Central memory CD8-positive, alpha-beta T cell (primary cell): ENCODE measurements around the gene COL18A1.

Experiments used
- ATAC-seq: fragments of 150-1000 bp; cut with Tn5 transposase; replicated peaks from 2 replicates; pipeline ENCODE4 v1.10.0; 2022; ENCODE audit warnings: mild to moderate bottlenecking, moderate FRiP score, moderate number of reproducible peaks; ENCODE audit not compliant: poor library complexity, severe bottlenecking; ENCODE audit errors: extremely low read depth
- DNase-seq, 2 donors: peaks; one replicate each; pipeline ENCODE4 v3.0.0; 2021; ENCODE audit warnings: low spot score in 2 of 2
- H3K27ac Mint-ChIP-seq: one replicate; pipeline ENCODE4 v1.8.0; 2022; ENCODE audit warnings: low read depth, mild to moderate bottlenecking, moderate library complexity, mixed read lengths
- H3K27me3 Mint-ChIP-seq: one replicate; pipeline ENCODE4 v1.8.0; 2022; ENCODE audit warnings: mixed read lengths
- H3K36me3 Mint-ChIP-seq: one replicate; pipeline ENCODE4 v1.8.0; 2022; ENCODE audit warnings: mild to moderate bottlenecking, moderate library complexity, mixed read lengths; ENCODE audit not compliant: insufficient read depth
- H3K4me1 Mint-ChIP-seq: one replicate; pipeline ENCODE4 v1.8.0; 2022; ENCODE audit warnings: mixed read lengths
- H3K4me3 Mint-ChIP-seq: one replicate; pipeline ENCODE4 v1.8.0; 2022; ENCODE audit warnings: mild to moderate bottlenecking, moderate library complexity, mixed read lengths
- H3K9me3 Mint-ChIP-seq: one replicate; pipeline ENCODE4 v1.8.0; 2022; ENCODE audit warnings: mixed read lengths

Gene COL18A1

GRCh38 chr21:45455674-45456583, 51.0 kb downstream of the COL18A1 start:
- ATAC-seq, result no peak
- Mint-ChIP-seq H3K4me1 (no peaks in the 10 kb centered on the region), H3K4me3 (no peak overlapping the region), H3K27me3 (peaks cover 11% of the 10 kb centered on the region), H3K36me3 (no peaks in the 10 kb centered on the region), H3K9me3 (no peaks in the 10 kb centered on the region), H3K27ac (no peak overlapping the region)
- no peak for DNase-seq

- no peaks in the 10 kb centered on the region for H3K36me3 Mint-ChIP-seq
These were observed 51.7 kb downstream of the COL18A1 start for GRCh38 chr21:45456584-45457160.

GRCh38 chr21:45457161-45457831, 52.3 kb downstream of the COL18A1 start:
- ATAC-seq, result no peak

More at GRCh38 chr21:45456584-45457160, 51.7 kb downstream of the COL18A1 start:
- Mint-ChIP-seq H3K27me3 (peaks cover 18% of the 10 kb centered on the region), H3K27ac (no peak overlapping the region), H3K4me1 (no peaks in the 10 kb centered on the region), H3K4me3 (no peak overlapping the region), H3K9me3 (no peaks in the 10 kb centered on the region)
- DNase-seq (no peak), ATAC-seq (no peak)

GRCh38 chr21:45457832-45458172, 52.8 kb downstream of the COL18A1 start:
- peaks cover 29% of the 10 kb centered on the region for H3K27me3 Mint-ChIP-seq
- H3K4me3 Mint-ChIP-seq, result no peak overlapping the region
- no peaks in the 10 kb centered on the region for H3K4me1 Mint-ChIP-seq
- DNase-seq (no peak), ATAC-seq (no peak)
- H3K36me3 Mint-ChIP-seq, result no peaks in the 10 kb centered on the region
- H3K27ac Mint-ChIP-seq, result no peak overlapping the region
- H3K9me3 Mint-ChIP-seq, result no peaks in the 10 kb centered on the region

More at GRCh38 chr21:45457161-45457831, 52.3 kb downstream of the COL18A1 start:
- Mint-ChIP-seq H3K27me3 (peaks cover 24% of the 10 kb centered on the region), H3K36me3 (no peaks in the 10 kb centered on the region), H3K4me1 (no peaks in the 10 kb centered on the region), H3K27ac (no peak overlapping the region), H3K9me3 (no peaks in the 10 kb centered on the region), H3K4me3 (no peak overlapping the region)
- DNase-seq, result no peak

GRCh38 chr21:45458281-45459170, 53.6 kb downstream of the COL18A1 start:
- H3K4me1 Mint-ChIP-seq, result no peaks in the 10 kb centered on the region
- H3K4me3 Mint-ChIP-seq, result no peak overlapping the region
- H3K27ac Mint-ChIP-seq, result no peak overlapping the region
- no peaks in the 10 kb centered on the region for H3K9me3 Mint-ChIP-seq
- no peak for ATAC-seq
- peaks cover 35% of the 10 kb centered on the region for H3K27me3 Mint-ChIP-seq
- H3K36me3 Mint-ChIP-seq, result no peaks in the 10 kb centered on the region
- no peak for DNase-seq

- Mint-ChIP-seq H3K36me3 (no peaks in the 10 kb centered on the region), H3K4me3 (no peak overlapping the region), H3K4me1 (no peaks in the 10 kb centered on the region), H3K27ac (no peak overlapping the region), H3K27me3 (peaks cover 44% of the 10 kb centered on the region), H3K9me3 (no peaks in the 10 kb centered on the region)
- ATAC-seq, result no peak
- no peak for DNase-seq
These were observed 54.4 kb downstream of the COL18A1 start for GRCh38 chr21:45459171-45460010.

GRCh38 chr21:45460011-45460565, 55.1 kb downstream of the COL18A1 start:
- no peak overlapping the region for H3K4me3 Mint-ChIP-seq
- H3K9me3 Mint-ChIP-seq, result no peaks in the 10 kb centered on the region
- H3K4me1 Mint-ChIP-seq, result no peaks in the 10 kb centered on the region
- no peaks in the 10 kb centered on the region for H3K36me3 Mint-ChIP-seq
- H3K27me3 Mint-ChIP-seq, result peaks cover 51% of the 10 kb centered on the region
- H3K27ac Mint-ChIP-seq, result no peak overlapping the region
- ATAC-seq, result no peak
- DNase-seq, result no peak

GRCh38 chr21:45460611-45461368, 55.8 kb downstream of the COL18A1 start:
- Mint-ChIP-seq H3K9me3 (no peaks in the 10 kb centered on the region), H3K36me3 (no peaks in the 10 kb centered on the region), H3K4me3 (no peak overlapping the region), H3K27me3 (peaks cover 58% of the 10 kb centered on the region), H3K4me1 (no peaks in the 10 kb centered on the region), H3K27ac (no peak overlapping the region)
- ATAC-seq (no peak), DNase-seq (no peak)

GRCh38 chr21:45461369-45461750, 56.4 kb downstream of the COL18A1 start:
- no peak for ATAC-seq
- Mint-ChIP-seq H3K9me3 (no peaks in the 10 kb centered on the region), H3K27ac (no peak overlapping the region)

GRCh38 chr21:45461806-45462341, 56.9 kb downstream of the COL18A1 start:
- Mint-ChIP-seq H3K27ac (no peak overlapping the region), H3K36me3 (no peaks in the 10 kb centered on the region), H3K9me3 (no peaks in the 10 kb centered on the region), H3K4me1 (no peaks in the 10 kb centered on the region), H3K27me3 (peaks cover 67% of the 10 kb centered on the region), H3K4me3 (no peak overlapping the region)
- ATAC-seq (no peak), DNase-seq (no peak)

More at GRCh38 chr21:45461369-45461750, 56.4 kb downstream of the COL18A1 start:
- DNase-seq, result no peak
- Mint-ChIP-seq H3K27me3 (peaks cover 63% of the 10 kb centered on the region), H3K4me3 (no peak overlapping the region), H3K4me1 (no peaks in the 10 kb centered on the region), H3K36me3 (no peaks in the 10 kb centered on the region)

GRCh38 chr21:45463871-45464270, 58.9 kb downstream of the COL18A1 start:
- no peaks in the 10 kb centered on the region for H3K4me1 Mint-ChIP-seq
- no peaks in the 10 kb centered on the region for H3K36me3 Mint-ChIP-seq
- DNase-seq (no peak), ATAC-seq (no peak)
- peaks cover 72% of the 10 kb centered on the region for H3K27me3 Mint-ChIP-seq
- H3K27ac Mint-ChIP-seq, result no peak overlapping the region
- no peak overlapping the region for H3K4me3 Mint-ChIP-seq
- H3K9me3 Mint-ChIP-seq, result no peaks in the 10 kb centered on the region
